Mesendoderm (in vitro differentiated cells): ENCODE data around the gene TTLL4. TPM values are rescaled to one million over a fixed set of nuclear protein-coding genes. Genes with fewer than 3 reads are reported as not detected.

ENCODE experiments used
- DNase-seq: peaks from one replicate; pipeline ENCODE4 v3.0.0; 2013
- H2AK5ac ChIP-seq: 2 replicates; pipeline ENCODE4 v1.6.1; 2013; ENCODE audit warnings: low read length, inconsistent platforms
- H2BK120ac ChIP-seq: 2 replicates; pipeline ENCODE4 v1.6.1; 2013; ENCODE audit warnings: low read depth, mild to moderate bottlenecking, low read length, moderate library complexity, mixed read lengths
- H2BK15ac ChIP-seq: replicated peaks from 2 replicates; pipeline ENCODE4 v1.6.1; 2013; ENCODE audit warnings: low read depth, mild to moderate bottlenecking, moderate library complexity
- H2BK5ac ChIP-seq: 2 replicates; pipeline ENCODE4 v1.6.1; 2013; ENCODE audit warnings: low read length, inconsistent platforms
- H3K18ac ChIP-seq: 2 replicates; pipeline ENCODE4 v1.6.1; 2013; ENCODE audit warnings: mild to moderate bottlenecking, low read length, mixed read lengths
- H3K23ac ChIP-seq: one replicate; pipeline ENCODE4 v1.6.1; 2013; ENCODE audit warnings: low read length
- H3K27ac ChIP-seq: 2 replicates; pipeline ENCODE4 v1.5.1; 2013; ENCODE audit warnings: low read depth, mild to moderate bottlenecking, inconsistent platforms, low read length, moderate library complexity
- H3K27me3 ChIP-seq: 2 replicates; pipeline ENCODE4 v1.6.1; 2013; ENCODE audit warnings: low read length, control low read depth, mild to moderate bottlenecking, inconsistent platforms; ENCODE audit not compliant: insufficient read depth, poor library complexity
- H3K36me3 ChIP-seq: 2 replicates; pipeline ENCODE4 v1.6.1; 2013; ENCODE audit warnings: low read length, inconsistent platforms; ENCODE audit not compliant: control insufficient read depth, insufficient read depth
- H3K4ac ChIP-seq: one replicate; pipeline ENCODE4 v1.6.1; 2013; ENCODE audit warnings: low read depth, mild to moderate bottlenecking, low read length, moderate library complexity
- H3K4me1 ChIP-seq: 2 replicates; pipeline ENCODE4 v1.6.1; 2013; ENCODE audit warnings: low read depth, low read length, inconsistent platforms; ENCODE audit not compliant: control insufficient read depth
- H3K4me2 ChIP-seq: 2 replicates; pipeline ENCODE4 v1.6.1; 2013; ENCODE audit warnings: low read length
- H3K4me3 ChIP-seq: 2 replicates; pipeline ENCODE4 v1.5.1; 2013; ENCODE audit warnings: mild to moderate bottlenecking, low read length
- H3K56ac ChIP-seq: one replicate; pipeline ENCODE4 v1.6.1; 2013; ENCODE audit warnings: low read length
- H3K79me1 ChIP-seq: 2 replicates; pipeline ENCODE4 v1.6.1; 2013; ENCODE audit warnings: low read length, inconsistent platforms
- H3K79me2 ChIP-seq: 2 replicates; pipeline ENCODE4 v1.6.1; 2013; ENCODE audit warnings: mild to moderate bottlenecking, low read length; ENCODE audit not compliant: control insufficient read depth, insufficient read depth
- H3K9ac ChIP-seq: 2 replicates; pipeline ENCODE4 v1.6.1; 2013; ENCODE audit warnings: low read length, inconsistent platforms
- H4K5ac ChIP-seq: one replicate; pipeline ENCODE4 v1.6.1; 2013; ENCODE audit warnings: low read length
- H4K8ac ChIP-seq: one replicate; pipeline ENCODE4 v1.6.1; 2013; ENCODE audit warnings: low read depth, mild to moderate bottlenecking, control low read depth, low read length, moderate library complexity
- WGBS: extraction: QIAGEN DNeasy Blood & Tissue Kit; methylation state at CpG from one replicate; pipeline ENCODE4 v1.1.7; 2013; ENCODE audit warnings: low lambda C conversion rate, missing lambda C conversion rate; ENCODE audit not compliant: insufficient coverage; ENCODE audit errors: extremely low coverage; 5-methylcytosine and 5-hydroxymethylcytosine counted together
- polyA plus RNA-seq, 2 experiments: library from polyadenylated mRNA; stranded (reverse); fragments of 200-250 nt; gene quantifications; one replicate each; pipeline ENCODE4 v1.2.3, GENCODE V29; 2013

The TTLL4 gene
- 71.1 TPM for polyA plus RNA-seq (2013, experiment 1 of 2)
- 71.0 TPM for polyA plus RNA-seq (2013, experiment 2 of 2)

- Histone ChIP-seq H2BK120ac (no peak within 1 kb of the TSS), H2AK5ac (no peak within 1 kb of the TSS), H3K27ac (peak within 1 kb of the TSS; percentile 60), H3K18ac (peak within 1 kb of the TSS; percentile 77), H3K4ac (peak within 1 kb of the TSS; percentile 28), H3K9ac (peak within 1 kb of the TSS; percentile 91), H4K8ac (no peak within 1 kb of the TSS), H3K79me2 (peaks cover 33% of the 10 kb centered on the region), H3K4me1 (peaks cover 4% of the 10 kb centered on the region), H2BK15ac (no peak within 1 kb of the TSS), H3K79me1 (peaks cover 17% of the 10 kb centered on the region), H3K23ac (peak within 1 kb of the TSS; percentile 94), H3K56ac (peak within 1 kb of the TSS; percentile 100), H3K27me3 (no peaks in the 10 kb centered on the region), H2BK5ac (peak within 1 kb of the TSS; percentile 5), H3K36me3 (no peaks in the 10 kb centered on the region), H3K4me2 (peak within 1 kb of the TSS; percentile 88), H4K5ac (no peak within 1 kb of the TSS), H3K4me3 (peak within 1 kb of the TSS; percentile 69)
- DNase-seq: peak; percentile 97
- WGBS: no CpG with 5 or more reads among the region's 74 CpGs
These were observed at the start of gene TTLL4 for GRCh38 chr2:218710687-218711549. TSS of gene TTLL4 (plus strand) at chr2:218710835. CDS start at chr2:218737677, 26,842 bp downstream.

- H3K9ac ChIP-seq: no peak overlapping the region
- no peak for DNase-seq
- no peak overlapping the region for H3K18ac ChIP-seq
- no peak overlapping the region for H3K4me2 ChIP-seq
- no peak overlapping the region for H4K5ac ChIP-seq
- no peak overlapping the region for H2BK15ac ChIP-seq
- H3K27ac ChIP-seq: no peak overlapping the region
- H3K27me3 ChIP-seq: no peaks in the 10 kb centered on the region
- H2BK120ac ChIP-seq: no peak overlapping the region
- no peak overlapping the region for H3K56ac ChIP-seq
- H3K4ac ChIP-seq: no peak overlapping the region
- H3K23ac ChIP-seq: no peak overlapping the region
- no CpG with 5 or more reads among the region's 7 CpGs for WGBS
- no peak overlapping the region for H3K4me3 ChIP-seq
- H4K8ac ChIP-seq: no peak overlapping the region
- no peak overlapping the region for H2BK5ac ChIP-seq
- H3K4me1 ChIP-seq: no peaks in the 10 kb centered on the region
- H3K79me2 ChIP-seq: peaks cover 3% of the 10 kb centered on the region
- peaks cover 8% of the 10 kb centered on the region for H3K36me3 ChIP-seq
- H2AK5ac ChIP-seq: no peak overlapping the region
- H3K79me1 ChIP-seq: peaks cover 5% of the 10 kb centered on the region
These were observed 48.3 kb upstream of the TTLL4 start for GRCh38 chr2:218662377-218662776.

- H3K23ac ChIP-seq: no peak overlapping the region
- no peaks in the 10 kb centered on the region for H3K4me1 ChIP-seq
- WGBS: no CpG with 5 or more reads among the region's 10 CpGs
- H3K18ac ChIP-seq: no peak overlapping the region
- no peak overlapping the region for H2BK5ac ChIP-seq
- peaks cover 1% of the 10 kb centered on the region for H3K79me2 ChIP-seq
- no peak overlapping the region for H2BK120ac ChIP-seq
- H3K56ac ChIP-seq: no peak overlapping the region
- H3K9ac ChIP-seq: no peak overlapping the region
- H3K4me3 ChIP-seq: no peak overlapping the region
- no peak overlapping the region for H4K8ac ChIP-seq
- H3K36me3 ChIP-seq: peaks cover 10% of the 10 kb centered on the region
- H4K5ac ChIP-seq: no peak overlapping the region
- no peak overlapping the region for H3K4me2 ChIP-seq
- H3K27ac ChIP-seq: no peak overlapping the region
- H2AK5ac ChIP-seq: no peak overlapping the region
- no peak overlapping the region for H3K4ac ChIP-seq
- H3K79me1 ChIP-seq: peaks cover 5% of the 10 kb centered on the region
- H3K27me3 ChIP-seq: no peaks in the 10 kb centered on the region
- H2BK15ac ChIP-seq: no peak overlapping the region
- no peak for DNase-seq
These were observed 47.8 kb upstream of the TTLL4 start for GRCh38 chr2:218662827-218663226.

GRCh38 chr2:218663901-218664300 lies 46.7 kb upstream of the TTLL4 start:
- no CpG with 5 or more reads among the region's 15 CpGs for WGBS
- Histone ChIP-seq H3K27ac (no peak overlapping the region), H3K4me3 (no peak overlapping the region), H3K4me1 (no peaks in the 10 kb centered on the region), H3K79me2 (no peaks in the 10 kb centered on the region), H3K9ac (no peak overlapping the region), H2BK15ac (no peak overlapping the region), H3K36me3 (peaks cover 10% of the 10 kb centered on the region), H4K5ac (no peak overlapping the region), H3K27me3 (no peaks in the 10 kb centered on the region), H3K4ac (no peak overlapping the region), H3K18ac (no peak overlapping the region), H2AK5ac (no peak overlapping the region), H3K56ac (no peak overlapping the region), H3K79me1 (peaks cover 3% of the 10 kb centered on the region), H4K8ac (no peak overlapping the region), H2BK5ac (no peak overlapping the region), H3K23ac (no peak overlapping the region), H3K4me2 (no peak overlapping the region), H2BK120ac (no peak overlapping the region)
- DNase-seq: no peak

- no peak overlapping the region for H2AK5ac ChIP-seq
- no peak overlapping the region for H3K4me3 ChIP-seq
- H3K18ac ChIP-seq: no peak overlapping the region
- no peak overlapping the region for H3K4ac ChIP-seq
- H4K5ac ChIP-seq: no peak overlapping the region
- no peak overlapping the region for H3K56ac ChIP-seq
- no peak for DNase-seq
- no peak overlapping the region for H3K4me2 ChIP-seq
- no peak overlapping the region for H2BK5ac ChIP-seq
- peaks cover 10% of the 10 kb centered on the region for H3K36me3 ChIP-seq
- peaks cover 4% of the 10 kb centered on the region for H3K79me1 ChIP-seq
- H3K4me1 ChIP-seq: no peaks in the 10 kb centered on the region
- no peak overlapping the region for H3K23ac ChIP-seq
- no peak overlapping the region for H3K9ac ChIP-seq
- no peak overlapping the region for H2BK120ac ChIP-seq
- no peak overlapping the region for H3K27ac ChIP-seq
- H3K79me2 ChIP-seq: no peaks in the 10 kb centered on the region
- H2BK15ac ChIP-seq: no peak overlapping the region
- no peak overlapping the region for H4K8ac ChIP-seq
- no CpG with 5 or more reads among the region's 7 CpGs for WGBS
- H3K27me3 ChIP-seq: no peaks in the 10 kb centered on the region
These were observed 46.0 kb upstream of the TTLL4 start for GRCh38 chr2:218664653-218665052.
